Measurements from ENCODE around the gene SYMPK.

DNA sequence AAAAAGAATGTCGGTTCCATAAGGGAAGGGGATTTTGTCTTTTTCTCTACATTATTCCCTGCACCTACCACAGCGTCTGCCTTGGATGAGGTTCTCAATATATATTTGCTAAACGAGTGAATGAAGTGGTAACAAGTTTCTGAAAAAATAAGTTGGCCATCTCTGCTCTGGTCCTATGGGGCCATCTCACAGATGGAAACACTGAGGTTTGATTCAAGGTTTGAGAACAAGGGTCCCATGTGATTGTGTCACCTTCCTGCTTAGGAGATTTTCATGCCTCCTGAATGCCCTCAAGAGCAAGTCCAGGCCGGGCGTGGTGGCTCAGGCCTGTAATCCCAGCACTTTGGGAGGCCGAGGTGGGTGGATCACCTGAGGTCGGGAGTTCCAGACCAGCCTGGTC is 36.3 kb upstream of the SYMPK start:
- TF ChIP-seq CTCF (IDR thresholded peaks at IDR 0.05; ENCODE audit: poor library complexity), result no peak
- no peak for TF ChIP-seq EZH2 (IDR thresholded peaks at IDR 0.05; ENCODE audit: borderline replicate concordance)
- no peak for TF ChIP-seq EZH2phosphoT487 (IDR thresholded peaks at IDR 0.05; ENCODE audit: low read depth, severe bottlenecking, unreplicated experiment)

Measured in hepatocyte (in vitro differentiated cells).